ENCODE data around the gene GPRC5C. TPM values are rescaled to one million over a fixed set of nuclear protein-coding genes. Genes with fewer than 3 reads are reported as not detected.

GPRC5C gene
- total and polyA plus RNA-seq, 2 of the 13 experiments (the other 11 are each of a cell fraction or from before 2014, with no cell fraction given): 85.6 to 300 TPM

GRCh38 chr17:74431568-74432423, at the start of gene GPRC5C (continued):
- 0 out of 2 replicates have a peak, but pooled peaks have one; percentile 4 for TF ChIP-seq ZNF75D (CRISPR knock-in tag; IDR thresholded peaks at IDR 0.05; ENCODE audit: borderline replicate concordance)
- peak; percentile 97 for TF ChIP-seq RBFOX2 (IDR thresholded peaks at IDR 0.05; ENCODE audit: low read depth, low read length)
- TF ChIP-seq PRDM4 (CRISPR knock-in tag; IDR thresholded peaks at IDR 0.05; ENCODE audit: borderline replicate concordance): no peak
- 0 out of 2 replicates have a peak, but pooled peaks have one; percentile 28 for TF ChIP-seq SMAD3 (CRISPR knock-in tag; IDR thresholded peaks at IDR 0.05)
- TF ChIP-seq FOXM1 (CRISPR knock-in tag; IDR thresholded peaks at IDR 0.05): no peak
- TF ChIP-seq BCL3 (CRISPR knock-in tag; IDR thresholded peaks at IDR 0.05): peak; percentile 73; the same call in 1 of the 2 replicates
- TF ChIP-seq ZNF543 (CRISPR knock-in tag; IDR thresholded peaks at IDR 0.05): peak; percentile 74; the same call in 1 of the 2 replicates
- TF ChIP-seq POLR2G (IDR thresholded peaks at IDR 0.05; ENCODE audit: low read depth, low read length): peak; percentile 69
- peak; percentile 84; the same call in 1 of the 2 replicates for TF ChIP-seq ARHGAP35 (CRISPR knock-in tag; IDR thresholded peaks at IDR 0.05; ENCODE audit: borderline replicate concordance)
- no peak for TF ChIP-seq CEBPZ (IDR thresholded peaks at IDR 0.05; ENCODE audit: low read length)
- peak; percentile 96 for TF ChIP-seq UBTF (CRISPR knock-in tag; IDR thresholded peaks at IDR 0.05)
- no peak for TF ChIP-seq CREB3 (CRISPR knock-in tag; IDR thresholded peaks at IDR 0.05)
- peak; percentile 74; the same call in 1 of the 2 replicates for TF ChIP-seq GZF1 (CRISPR knock-in tag; IDR thresholded peaks at IDR 0.05)
- no peak; the same call in 1 of the 2 replicates for TF ChIP-seq CENPT (CRISPR knock-in tag; IDR thresholded peaks at IDR 0.05; ENCODE audit: low read depth)
- TF ChIP-seq ZSCAN21 (CRISPR knock-in tag; IDR thresholded peaks at IDR 0.05; ENCODE audit: borderline replicate concordance): peak; percentile 79; the same call in 1 of the 2 replicates

All from HepG2 (cell line).